GM21381 (cell line): Measurements from ENCODE around the gene DTYMK.
A peak's percentile ranks its signal among the peaks of the same experiment; 100 is the strongest.

ENCODE experiments used
- ATAC-seq: cut with Tn5 transposase; IDR thresholded peaks from one replicate; pipeline ENCODE4 v1.9.1; 2021; ENCODE audit warnings: mild to moderate bottlenecking, moderate library complexity; ENCODE audit not compliant: unreplicated experiment

DTYMK gene

DNA sequence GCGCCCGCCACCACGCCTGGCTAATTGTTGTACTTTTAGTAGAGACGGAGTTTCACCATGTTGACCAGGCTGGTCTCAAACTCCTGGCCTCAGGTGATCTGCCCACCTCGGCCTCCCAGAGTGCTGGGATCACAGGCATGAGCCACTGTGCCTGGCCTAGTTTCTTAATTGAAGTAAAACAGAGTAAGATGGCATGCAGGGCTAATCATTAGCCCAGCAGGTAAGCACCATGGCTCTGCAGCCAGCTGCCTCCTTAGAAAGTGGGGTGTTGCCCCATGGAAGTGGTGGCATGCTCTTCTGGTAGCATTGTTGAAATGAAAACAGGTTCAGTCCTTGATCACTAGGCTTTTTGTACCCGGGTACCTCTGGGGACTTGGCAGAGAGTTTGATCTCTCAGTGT, 36.7 kb downstream of the DTYMK start:
- no peak for ATAC-seq

DNA sequence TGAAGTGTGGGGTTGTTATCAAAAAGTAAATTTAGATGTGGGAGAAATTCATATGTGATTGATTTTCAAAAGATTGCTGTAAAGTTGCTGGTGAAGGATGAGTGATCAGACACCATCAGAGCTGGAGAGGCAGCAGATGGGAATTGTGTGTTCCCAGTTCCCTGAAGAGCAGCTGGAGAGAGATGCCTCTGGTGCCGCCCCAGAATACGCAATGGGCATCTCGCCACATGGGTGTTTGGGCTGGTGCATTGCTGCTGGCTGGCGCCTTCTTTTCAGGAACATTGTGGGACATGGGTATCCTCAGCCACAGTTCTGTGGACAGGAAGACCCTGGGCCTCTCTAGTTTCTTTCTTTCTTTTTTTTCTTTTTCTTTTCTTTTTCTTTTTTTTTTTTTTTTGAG, 37.2 kb downstream of the DTYMK start:
- no peak for ATAC-seq

DNA sequence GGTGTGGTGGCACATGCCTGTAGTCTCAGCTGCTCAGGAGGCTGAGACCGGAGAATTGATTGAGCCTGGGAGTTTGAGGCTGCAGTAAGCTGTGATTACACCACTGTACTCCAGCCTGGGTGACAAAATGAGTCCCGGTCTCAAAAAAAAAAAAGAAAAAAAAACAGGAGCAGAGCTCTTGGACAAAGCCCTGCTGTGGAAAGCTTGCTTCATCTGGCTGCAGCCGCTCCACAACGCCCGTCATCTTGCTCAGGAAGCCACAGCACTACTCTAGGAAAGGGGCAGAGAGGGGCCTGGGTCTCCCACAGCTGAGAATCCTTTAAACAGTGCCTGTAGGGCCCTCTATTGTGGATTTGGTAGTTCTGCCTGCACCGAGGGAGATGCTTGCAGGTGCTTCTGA, 38.2 kb downstream of the DTYMK start:
- ATAC-seq: no peak

DNA sequence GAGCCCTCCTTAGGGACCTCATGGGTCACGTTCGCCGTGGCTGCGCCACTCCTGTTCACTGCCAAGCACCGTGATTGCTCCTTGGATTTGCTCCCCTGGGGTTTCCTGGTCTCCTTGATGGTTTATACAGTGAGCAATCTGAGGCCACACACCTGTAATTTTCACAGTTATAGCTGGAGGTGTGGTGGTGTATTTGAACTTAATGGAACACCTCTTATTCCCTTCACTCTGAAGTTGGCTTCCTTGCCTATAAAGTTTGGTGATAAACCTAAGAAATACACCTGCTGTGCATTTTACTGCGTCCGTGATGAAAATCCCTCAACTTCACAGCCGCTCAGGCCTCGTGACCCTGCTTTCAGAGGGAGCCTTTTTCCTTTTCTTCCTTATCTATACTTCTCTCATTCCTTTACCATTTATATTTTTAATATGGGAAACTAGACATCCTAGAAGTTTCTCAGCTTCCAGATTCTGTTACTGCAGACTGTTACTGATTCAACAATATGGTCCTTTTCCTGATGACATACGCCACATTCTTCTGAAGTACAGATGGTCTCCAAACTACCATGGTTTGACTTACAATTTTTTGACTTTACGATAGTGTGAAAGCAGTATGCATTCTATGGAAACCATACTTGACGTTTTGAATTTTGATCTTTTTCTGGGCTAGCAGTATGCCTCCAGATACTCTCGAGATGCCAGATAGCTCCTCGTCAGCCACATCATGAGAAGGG, 40.5 kb downstream of the DTYMK start:
- no peak for ATAC-seq

DNA sequence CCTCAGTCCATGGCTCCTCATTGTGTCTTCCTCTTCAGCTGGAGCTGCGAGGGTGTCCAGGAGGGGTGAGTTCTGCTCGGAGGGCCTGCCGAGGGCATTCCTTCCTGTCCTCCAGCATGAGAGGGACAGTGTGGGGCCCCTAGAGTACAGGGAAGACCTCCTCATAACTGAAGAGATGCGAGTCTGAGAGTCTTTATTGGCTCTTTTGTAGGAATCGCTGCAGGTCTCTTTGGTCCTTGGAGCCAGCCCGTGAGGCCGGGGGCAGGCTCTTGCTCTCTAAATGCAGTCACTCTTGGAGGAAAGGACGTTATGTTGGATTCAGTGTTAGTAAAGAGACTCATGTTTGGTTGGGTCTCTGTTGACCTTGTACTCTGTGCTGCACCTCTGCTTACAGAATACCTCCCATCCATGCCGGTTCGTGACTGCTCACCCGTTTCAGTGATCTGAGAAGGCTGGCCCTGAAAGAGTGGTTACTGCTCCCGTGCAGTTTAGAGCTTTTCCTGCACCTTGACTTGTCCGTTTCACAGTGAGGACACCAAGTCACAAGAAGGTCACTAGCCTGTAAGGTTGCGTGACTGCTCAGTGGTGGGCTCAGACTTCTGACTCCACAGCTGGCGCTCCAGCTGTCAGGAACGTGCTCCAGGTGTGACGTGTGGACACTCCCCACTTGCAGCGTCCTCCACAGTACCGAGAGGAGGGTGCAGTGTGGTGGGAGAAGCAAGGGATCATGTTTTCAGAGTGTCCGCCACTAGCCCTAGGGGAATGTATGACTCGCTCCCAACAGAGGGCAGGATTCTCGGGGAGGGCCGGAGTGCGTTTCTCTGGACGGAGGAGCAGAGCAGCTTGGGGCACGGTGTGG, 41.3 kb downstream of the DTYMK start:
- ATAC-seq: no peak

DNA sequence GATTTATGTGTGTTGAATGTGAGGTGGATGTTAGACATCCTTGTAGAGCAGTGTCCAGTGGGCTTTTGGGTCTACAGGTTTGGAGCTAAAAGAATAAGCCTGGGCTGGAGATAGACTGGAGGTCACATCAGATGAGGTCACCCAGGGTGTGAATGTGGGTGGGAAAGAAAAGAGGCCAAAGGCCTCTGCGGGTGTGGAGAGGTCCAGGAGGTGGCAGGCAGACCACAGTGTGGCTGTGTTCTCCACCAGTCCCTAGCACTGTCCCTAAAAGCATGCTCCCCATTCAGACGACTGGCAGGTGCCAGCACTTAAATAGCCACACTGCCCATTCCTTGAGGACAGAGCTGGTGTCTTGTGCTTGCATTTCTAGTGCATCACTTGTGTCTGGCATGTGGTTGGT, 45.0 kb downstream of the DTYMK start:
- no peak for ATAC-seq

DNA sequence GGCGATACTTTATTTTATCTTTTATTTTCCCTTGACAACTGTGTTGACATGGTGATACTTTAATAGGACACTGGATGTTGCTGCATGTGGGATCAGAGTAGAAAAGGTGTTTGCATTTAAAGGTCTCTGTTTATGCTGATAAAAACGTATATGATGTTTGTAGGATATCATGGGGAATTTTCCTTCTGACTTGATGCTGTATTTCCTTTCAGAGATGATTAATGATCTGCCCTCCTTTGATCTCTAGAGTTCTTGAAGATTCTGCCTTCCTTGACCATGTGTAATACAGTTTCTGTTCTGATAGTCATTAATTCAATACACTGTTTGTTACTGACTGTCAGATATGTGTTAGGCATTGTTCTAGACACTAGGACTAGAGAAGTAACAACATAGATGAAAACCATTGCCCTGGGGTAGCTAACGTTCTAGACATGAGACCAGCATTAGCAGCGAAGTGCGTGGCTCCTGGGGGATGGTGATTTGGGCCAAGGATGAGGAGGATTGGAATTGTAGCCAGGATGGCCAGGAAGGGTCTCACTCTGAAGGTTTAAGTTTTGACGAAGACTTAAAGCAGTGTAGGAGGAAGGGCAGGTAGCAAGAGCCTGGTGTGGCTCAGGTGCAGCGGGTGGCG, 46.3 kb downstream of the DTYMK start:
- no peak for ATAC-seq

DNA sequence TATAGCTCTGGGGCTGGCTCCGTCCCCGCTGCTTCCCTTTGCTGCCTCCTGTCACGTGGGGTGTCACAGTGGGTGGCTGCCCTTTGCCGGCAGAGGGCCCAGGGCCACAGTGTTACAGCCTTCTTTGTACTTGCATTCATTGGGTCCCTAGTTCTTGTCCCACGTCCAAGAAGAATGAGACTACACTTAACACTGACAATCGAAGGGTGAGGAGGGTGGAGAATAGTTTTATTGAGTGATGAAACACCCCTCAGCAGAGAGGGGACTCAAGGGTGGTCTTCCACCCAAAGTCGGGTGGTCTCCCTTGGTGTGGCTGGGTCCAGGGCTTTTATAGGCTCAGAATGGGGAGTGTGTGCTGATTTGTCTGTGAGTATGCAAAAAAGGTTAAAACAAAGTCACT, 47.2 kb downstream of the DTYMK start:
- no peak for ATAC-seq

DNA sequence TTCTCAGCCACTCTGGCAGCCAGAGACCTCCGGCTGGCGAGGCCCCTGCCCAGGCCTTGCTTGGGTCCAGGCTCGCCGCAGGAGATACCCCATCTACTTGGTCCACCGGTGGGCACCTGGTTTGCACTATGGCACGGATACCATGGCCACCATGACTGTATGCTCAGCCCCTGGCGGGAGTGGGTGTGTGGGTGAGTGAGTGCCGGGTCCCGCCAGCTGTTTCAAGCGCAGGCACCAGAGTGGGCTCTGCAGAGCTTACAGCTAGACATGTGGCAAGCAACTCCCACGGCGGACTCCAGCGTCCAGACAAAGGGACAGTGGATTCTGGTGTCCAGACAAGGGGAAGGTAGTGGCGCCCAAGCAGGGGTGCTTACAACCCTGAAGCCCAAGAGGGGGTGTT, 47.7 kb downstream of the DTYMK start:
- ATAC-seq: no peak

DNA sequence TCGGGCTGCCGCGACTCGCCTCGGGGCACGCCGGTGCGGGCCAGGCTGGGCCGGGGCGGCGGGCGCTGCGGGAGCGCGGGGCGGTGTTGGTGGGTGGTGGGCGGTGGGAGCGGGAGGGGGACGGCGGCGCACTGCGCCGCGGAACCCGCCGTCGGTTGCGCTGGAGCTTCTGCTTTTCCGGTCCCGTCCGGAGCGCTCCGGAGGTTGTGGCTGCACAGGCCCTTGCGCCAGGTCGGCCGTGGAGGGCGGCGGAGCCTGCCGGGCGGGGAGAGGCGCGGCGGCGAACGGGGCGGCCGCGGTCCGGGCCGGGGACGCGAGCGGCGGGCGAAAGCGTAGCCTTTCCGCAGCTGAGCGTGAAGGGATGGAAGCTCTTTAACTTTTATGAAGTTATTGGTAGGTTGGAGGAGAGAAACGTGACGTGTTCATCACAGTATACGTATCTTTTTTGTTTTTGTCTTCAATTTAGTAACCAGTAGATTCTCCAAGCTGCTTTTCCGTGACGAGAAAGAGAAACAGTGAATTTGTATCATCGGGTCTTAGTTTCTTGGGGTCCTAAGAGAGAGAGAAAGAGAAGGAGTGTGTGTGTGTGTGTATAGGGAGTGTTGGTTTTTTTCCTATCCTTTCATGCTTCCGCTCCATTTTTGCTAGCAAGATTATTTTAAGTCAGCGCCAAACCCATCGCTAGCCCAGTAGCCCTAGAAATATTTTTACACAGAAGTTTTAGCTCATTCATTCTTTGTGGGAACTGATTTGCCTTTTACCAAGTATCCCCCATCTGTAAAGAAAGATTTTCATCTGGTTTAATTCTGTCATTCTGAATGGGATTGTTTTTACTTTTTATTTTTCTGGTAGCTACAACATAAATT, 48.6 kb downstream of the DTYMK start:
- peak; percentile 15 for ATAC-seq

DNA sequence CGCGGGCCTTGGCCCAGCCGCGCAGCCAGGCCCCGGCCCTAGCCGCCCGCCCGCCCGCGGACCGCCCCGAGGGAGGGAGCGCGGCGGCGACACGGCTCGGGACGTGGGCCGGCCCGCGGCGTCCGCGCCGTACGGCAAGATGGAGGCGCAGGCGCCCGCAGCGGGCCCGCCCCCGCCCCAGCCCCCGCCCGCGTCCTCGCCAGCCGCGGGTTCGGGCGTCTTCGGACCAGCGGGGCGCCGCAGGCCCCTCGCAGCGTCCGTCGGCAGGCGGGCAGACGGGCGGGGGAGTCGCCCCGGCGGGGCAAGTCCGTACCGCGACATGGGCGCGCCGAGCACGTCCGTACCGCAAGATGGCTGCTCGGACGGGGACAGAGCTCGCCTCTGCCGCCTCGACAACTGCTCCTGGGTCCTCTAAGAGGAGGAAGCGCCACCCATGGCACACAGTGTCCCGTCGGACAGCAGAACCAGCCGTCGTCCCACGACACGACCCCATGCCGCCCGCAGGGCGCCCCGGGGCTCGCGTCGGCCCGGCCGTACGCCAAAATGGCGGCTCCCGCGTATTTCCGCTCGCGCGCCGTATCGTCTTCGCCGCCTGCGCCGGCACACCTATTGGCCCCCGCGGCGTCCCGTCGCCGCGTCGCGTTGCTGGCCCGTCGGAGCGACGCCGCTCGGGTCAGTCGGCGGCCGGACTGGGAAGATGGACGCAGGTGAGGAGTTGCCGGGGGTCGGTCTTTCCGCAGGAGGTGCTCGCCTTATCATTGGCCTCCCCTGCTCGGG, 49.4 kb downstream of the DTYMK start, which contains the start of the genes ATG4B and THAP4:
ATG4B (plus strand) TSS at position 676 of the 777 bp plus-strand sequence; CDS start at position 698, 22 bp downstream.
THAP4 (minus strand) TSS at position 141 of the 777 bp plus-strand sequence. CDS start 141 bp downstream, outside the sequence.
- ATAC-seq: peak; percentile 75

DNA sequence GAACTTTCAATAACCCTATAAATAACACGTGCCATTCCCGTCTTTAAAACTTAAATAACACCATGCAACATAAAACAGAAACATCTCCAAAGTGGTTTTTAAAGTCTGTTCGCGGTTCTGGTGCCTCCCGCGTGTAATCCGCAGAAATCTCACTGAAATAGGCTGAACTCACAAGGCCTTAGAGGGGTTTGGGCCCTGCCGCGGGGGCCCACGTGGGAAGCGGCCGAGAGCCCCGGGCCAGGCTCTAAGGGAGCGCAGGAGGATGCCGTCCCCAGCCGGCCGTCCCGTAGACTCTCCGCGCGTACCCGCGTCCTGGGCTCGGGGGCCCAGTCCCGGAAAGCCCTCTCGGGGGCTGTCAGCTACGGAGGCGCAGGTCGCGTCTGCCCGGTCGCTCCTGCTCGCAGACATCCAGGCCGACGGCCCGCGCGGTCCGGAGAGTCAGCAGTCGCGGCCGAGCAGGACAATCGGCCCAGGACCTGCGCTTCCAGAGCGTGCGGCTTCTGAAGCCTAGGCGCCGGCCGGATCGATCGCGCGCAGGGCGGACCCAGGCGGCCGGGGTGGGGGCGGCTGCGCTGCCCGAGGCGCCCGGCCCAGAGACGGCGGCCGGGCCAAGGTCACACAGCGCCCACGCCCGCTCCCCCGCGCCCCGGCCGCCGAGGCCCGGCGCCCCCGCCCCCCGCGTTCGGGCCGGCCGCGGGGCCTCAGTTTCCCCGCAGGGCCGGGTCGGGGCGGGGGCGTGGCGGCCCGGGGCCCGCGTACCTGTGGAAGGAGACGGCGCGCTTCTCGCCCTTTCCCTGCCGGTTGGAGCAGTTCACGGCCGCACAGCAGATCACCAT, 50.2 kb downstream of the DTYMK start:
- peak; percentile 29 for ATAC-seq

DNA sequence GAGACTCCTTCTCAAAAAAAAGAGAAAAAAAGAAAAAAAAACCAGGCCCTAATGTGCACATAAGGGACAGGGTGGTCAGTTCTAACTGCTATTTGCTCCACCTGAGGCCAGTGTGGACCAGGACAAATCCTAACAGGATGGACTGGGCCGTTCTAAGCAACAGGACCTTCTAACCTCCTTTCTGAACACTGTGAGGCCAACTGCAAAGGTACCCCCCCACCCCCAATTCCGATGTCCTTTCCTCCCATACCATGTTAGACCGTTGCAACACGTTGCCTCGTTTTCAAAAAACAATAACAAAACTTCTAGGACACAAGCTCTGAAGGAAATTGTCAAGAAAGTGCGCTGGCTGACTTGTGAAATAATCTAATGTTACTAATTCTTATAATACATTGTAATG, 50.9 kb downstream of the DTYMK start:
- no peak for ATAC-seq

DNA sequence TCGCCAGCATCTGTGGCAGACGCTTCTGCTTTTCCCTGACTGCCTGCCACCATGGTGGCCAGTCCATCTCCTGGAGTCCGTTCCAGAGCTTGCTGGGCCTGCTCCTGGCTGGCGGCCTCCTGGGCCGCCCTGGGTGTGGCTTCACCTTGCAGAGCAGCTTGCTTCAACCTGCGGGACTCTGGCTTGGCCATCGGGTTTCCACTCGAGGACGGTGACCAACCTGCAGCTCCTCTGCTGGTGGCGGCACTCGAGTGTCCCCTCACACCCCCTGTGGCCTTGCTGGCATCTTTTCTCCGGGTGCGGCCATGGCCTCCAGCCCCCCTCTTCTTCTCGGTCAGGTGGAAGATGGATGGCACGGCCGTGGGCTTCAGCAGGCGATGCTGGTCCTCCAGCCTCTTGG, 53.1 kb downstream of the DTYMK start:
- no peak for ATAC-seq

DNA sequence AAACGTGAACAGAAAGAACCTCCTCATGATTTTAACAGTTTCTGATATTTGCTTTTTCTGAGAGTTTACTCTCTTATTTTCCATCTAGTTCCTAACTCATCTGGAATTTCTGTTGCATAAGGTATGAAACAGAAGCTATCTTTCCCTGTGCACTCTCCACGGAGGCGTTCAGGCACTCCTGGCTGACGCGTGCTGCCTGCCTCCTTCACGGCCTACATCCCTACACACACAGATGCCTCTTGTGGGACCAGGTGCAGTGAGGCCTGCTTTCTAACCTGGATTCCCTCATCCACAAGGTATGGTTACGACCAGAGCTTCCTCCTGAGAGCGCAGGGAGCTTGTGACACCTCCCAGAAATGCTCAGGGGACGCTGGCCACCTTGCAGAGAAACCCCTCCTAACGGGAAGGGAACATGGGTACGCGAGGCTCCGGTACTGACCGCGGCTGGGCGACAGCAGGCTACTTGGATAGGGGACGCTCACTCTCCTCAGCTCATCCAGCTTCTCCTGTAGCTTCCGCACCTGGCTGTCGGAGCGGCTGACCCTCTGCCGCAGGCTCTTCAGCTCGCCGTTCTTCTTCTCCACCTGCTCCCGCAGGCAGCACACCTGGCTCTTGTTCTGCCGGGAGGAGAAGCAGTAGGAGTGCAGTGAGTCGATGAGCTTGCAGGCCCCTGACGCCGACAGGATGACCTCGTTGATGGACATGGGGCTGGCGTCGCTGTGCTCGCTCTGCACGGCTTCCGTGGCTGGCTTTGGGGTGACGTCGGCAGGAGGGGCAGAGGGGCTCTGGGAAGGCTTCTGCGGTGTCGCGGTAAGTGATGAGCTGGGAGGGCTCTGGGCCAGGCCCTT, 53.9 kb downstream of the DTYMK start:
- no peak for ATAC-seq

DNA sequence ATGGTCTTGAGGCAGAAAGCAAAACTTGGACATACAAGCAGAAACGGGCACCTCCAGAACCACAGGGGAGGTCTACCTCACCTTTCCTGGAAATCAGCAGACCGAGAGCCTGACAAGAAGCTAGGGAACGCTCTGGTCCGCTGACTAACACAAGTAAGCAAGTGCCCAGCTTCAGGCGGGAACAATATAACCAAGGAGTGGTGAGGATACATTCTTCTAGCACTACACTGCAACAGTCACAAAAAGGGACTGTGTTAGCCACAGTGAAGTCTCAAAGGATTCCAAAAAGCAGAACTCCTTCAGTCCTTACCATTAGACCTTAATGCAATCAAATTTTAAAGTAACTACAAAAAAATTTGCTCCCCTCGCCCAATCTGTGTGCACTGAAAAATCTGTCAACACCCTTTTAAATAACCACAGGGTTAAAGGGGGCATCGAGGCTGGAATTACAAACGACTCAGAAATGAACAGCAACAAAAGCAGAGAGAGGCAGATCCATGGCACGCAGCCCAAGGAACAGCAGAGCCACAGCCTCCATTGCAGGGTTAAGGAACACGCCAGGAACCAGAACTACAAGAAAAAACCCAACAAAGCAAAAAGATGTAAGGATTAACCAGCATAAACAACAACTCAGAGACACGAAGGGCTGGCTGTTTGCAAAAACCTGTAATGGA, 56.7 kb downstream of the DTYMK start:
- ATAC-seq: no peak

DNA sequence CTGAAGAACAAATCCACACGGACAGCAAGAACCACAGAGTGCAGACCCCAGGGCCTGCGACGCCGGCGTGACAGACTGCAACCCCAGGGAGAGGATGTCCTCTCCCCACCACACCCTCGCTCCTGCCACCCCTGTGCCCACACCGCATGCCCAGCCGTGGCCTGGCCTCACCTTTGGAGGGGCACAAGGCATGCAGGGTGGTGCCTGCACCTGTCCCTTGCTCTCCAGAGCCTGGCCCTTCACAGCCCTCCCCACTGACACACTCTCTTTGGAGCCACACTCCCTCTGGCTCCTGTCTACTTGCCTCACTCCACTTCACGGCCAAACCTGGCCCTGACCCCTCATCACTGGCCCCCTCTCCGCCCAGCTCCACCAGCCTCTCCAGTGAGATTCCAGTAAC, 58.9 kb downstream of the DTYMK start:
- ATAC-seq: no peak
